H1 (cell line): Measurements from ENCODE around the gene TFDP1. TPM values are rescaled to one million over a fixed set of nuclear protein-coding genes. Genes with fewer than 3 reads are reported as not detected.

Experiments
- TCF12 ChIP-seq: IDR thresholded peaks from 2 replicates; pipeline ENCODE4 v1.6.1; 2011; ENCODE audit warnings: low read depth, mild to moderate bottlenecking, low read length
- polyA plus RNA-seq, 7 experiments: library from polyadenylated mRNA; depleted of rRNA in 3 of 7; stranded (reverse) in 5 of 7; unstranded in 2 of 7; fragments of >200 nt in 5 of 7; fragments of 200-250 nt in 2 of 7; gene quantifications; 1 replicate in 5 of 7; 2 replicates in 1 of 7; 4 replicates in 1 of 7; pipeline versions ENCODE4 v1.2.1 to v1.2.3, GENCODE V29; 2011 to 2013; ENCODE audit warnings: missing spikeins in 2 of 7, mixed read lengths in 2 of 7
- total RNA-seq: library from RNA; stranded (reverse); fragmentation: NEBNext Ultra II Directional; extraction: Animal tissue kit (Norgen Biotek cat#: 25700); gene quantifications from 2 replicates; pipeline ENCODE4 v1.2.1, GENCODE V29; 2021
- TF ChIP-seq, protein P1 (sequence below): fragments of 300-600 bp; sonication (generic); IDR thresholded peaks from 2 replicates; pipeline ENCODE4 v1.7.1; 2012; ENCODE audit warnings: low read length, moderate library complexity, mild to moderate bottlenecking, inconsistent platforms; ENCODE audit not compliant: insufficient replicate concordance

The TFDP1 gene
- total and polyA plus RNA-seq, 2 of the 8 experiments (the other 6 are each of a cell fraction or from before 2014, with no cell fraction given): 43.6 to 81.9 TPM

DNA sequence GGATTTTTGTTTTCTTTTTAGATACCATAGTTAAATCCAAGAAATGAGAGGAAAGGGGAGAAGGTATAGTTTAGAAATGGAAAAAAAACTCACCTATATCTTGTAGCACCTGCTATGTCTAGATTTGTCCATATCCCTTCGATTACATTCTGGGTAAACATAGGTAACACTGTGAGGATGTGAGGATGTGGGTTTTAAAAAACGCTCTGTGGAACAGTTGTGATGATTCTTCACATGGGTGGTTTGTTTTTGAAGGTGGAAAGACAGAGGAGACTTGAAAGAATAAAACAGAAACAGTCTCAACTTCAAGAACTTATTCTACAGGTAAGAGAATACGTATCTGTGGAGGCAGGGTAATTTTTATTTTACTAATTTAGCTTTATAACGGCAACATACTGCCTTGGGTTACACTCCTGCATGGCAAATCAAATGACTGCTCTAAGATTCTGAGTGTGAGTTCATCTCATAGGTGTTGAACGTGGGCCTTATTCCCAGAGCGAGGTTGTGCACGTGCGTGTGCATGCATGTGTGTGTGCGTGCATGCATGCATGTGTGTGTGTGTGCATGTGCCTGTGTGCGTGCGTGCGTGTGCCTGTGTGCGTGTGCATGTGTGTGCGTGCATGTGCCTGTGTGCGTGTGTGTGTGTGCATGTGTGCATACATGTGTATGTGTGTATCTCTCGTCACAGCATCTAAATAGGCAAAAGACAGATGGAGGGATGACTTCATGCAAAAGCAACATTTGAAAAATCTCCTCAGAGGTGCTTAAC is 49.9 kb downstream of the TFDP1 start (continued):
- TF ChIP-seq, protein P1, sequence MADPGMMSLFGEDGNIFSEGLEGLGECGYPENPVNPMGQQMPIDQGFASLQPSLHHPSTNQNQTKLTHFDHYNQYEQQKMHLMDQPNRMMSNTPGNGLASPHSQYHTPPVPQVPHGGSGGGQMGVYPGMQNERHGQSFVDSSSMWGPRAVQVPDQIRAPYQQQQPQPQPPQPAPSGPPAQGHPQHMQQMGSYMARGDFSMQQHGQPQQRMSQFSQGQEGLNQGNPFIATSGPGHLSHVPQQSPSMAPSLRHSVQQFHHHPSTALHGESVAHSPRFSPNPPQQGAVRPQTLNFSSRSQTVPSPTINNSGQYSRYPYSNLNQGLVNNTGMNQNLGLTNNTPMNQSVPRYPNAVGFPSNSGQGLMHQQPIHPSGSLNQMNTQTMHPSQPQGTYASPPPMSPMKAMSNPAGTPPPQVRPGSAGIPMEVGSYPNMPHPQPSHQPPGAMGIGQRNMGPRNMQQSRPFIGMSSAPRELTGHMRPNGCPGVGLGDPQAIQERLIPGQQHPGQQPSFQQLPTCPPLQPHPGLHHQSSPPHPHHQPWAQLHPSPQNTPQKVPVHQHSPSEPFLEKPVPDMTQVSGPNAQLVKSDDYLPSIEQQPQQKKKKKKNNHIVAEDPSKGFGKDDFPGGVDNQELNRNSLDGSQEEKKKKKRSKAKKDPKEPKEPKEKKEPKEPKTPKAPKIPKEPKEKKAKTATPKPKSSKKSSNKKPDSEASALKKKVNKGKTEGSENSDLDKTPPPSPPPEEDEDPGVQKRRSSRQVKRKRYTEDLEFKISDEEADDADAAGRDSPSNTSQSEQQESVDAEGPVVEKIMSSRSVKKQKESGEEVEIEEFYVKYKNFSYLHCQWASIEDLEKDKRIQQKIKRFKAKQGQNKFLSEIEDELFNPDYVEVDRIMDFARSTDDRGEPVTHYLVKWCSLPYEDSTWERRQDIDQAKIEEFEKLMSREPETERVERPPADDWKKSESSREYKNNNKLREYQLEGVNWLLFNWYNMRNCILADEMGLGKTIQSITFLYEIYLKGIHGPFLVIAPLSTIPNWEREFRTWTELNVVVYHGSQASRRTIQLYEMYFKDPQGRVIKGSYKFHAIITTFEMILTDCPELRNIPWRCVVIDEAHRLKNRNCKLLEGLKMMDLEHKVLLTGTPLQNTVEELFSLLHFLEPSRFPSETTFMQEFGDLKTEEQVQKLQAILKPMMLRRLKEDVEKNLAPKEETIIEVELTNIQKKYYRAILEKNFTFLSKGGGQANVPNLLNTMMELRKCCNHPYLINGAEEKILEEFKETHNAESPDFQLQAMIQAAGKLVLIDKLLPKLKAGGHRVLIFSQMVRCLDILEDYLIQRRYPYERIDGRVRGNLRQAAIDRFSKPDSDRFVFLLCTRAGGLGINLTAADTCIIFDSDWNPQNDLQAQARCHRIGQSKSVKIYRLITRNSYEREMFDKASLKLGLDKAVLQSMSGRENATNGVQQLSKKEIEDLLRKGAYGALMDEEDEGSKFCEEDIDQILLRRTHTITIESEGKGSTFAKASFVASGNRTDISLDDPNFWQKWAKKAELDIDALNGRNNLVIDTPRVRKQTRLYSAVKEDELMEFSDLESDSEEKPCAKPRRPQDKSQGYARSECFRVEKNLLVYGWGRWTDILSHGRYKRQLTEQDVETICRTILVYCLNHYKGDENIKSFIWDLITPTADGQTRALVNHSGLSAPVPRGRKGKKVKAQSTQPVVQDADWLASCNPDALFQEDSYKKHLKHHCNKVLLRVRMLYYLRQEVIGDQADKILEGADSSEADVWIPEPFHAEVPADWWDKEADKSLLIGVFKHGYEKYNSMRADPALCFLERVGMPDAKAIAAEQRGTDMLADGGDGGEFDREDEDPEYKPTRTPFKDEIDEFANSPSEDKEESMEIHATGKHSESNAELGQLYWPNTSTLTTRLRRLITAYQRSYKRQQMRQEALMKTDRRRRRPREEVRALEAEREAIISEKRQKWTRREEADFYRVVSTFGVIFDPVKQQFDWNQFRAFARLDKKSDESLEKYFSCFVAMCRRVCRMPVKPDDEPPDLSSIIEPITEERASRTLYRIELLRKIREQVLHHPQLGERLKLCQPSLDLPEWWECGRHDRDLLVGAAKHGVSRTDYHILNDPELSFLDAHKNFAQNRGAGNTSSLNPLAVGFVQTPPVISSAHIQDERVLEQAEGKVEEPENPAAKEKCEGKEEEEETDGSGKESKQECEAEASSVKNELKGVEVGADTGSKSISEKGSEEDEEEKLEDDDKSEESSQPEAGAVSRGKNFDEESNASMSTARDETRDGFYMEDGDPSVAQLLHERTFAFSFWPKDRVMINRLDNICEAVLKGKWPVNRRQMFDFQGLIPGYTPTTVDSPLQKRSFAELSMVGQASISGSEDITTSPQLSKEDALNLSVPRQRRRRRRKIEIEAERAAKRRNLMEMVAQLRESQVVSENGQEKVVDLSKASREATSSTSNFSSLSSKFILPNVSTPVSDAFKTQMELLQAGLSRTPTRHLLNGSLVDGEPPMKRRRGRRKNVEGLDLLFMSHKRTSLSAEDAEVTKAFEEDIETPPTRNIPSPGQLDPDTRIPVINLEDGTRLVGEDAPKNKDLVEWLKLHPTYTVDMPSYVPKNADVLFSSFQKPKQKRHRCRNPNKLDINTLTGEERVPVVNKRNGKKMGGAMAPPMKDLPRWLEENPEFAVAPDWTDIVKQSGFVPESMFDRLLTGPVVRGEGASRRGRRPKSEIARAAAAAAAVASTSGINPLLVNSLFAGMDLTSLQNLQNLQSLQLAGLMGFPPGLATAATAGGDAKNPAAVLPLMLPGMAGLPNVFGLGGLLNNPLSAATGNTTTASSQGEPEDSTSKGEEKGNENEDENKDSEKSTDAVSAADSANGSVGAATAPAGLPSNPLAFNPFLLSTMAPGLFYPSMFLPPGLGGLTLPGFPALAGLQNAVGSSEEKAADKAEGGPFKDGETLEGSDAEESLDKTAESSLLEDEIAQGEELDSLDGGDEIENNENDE: no peak
- no peak for TF ChIP-seq TCF12
